ENCODE measurements around the gene THAP3.

THAP3 gene

DNA sequence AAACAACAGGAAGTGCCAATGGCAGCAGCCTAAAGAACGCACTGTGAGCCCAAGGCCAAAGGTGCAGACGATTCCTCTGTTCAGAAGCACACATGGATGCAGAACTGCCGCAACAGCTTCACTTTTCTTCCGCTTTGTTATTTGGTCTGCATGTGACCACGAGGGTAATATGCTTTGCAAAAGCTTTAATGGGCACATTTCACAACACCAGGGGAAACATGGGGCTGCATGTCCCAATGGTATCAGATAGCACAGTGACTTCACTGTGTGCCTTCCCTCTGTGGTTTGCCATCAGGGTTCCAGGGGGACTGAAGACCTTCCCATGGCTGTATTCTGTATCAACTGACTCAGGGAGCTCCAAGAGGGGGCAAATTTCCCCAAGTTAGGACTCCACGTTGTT lies 28.3 kb downstream of the THAP3 start:
- H3K36me3 ChIP-seq (ENCODE audit: insufficient read depth, low read length) = peaks cover 42% of the 10 kb centered on the region; the same call in 1 of the 2 replicates

DNA sequence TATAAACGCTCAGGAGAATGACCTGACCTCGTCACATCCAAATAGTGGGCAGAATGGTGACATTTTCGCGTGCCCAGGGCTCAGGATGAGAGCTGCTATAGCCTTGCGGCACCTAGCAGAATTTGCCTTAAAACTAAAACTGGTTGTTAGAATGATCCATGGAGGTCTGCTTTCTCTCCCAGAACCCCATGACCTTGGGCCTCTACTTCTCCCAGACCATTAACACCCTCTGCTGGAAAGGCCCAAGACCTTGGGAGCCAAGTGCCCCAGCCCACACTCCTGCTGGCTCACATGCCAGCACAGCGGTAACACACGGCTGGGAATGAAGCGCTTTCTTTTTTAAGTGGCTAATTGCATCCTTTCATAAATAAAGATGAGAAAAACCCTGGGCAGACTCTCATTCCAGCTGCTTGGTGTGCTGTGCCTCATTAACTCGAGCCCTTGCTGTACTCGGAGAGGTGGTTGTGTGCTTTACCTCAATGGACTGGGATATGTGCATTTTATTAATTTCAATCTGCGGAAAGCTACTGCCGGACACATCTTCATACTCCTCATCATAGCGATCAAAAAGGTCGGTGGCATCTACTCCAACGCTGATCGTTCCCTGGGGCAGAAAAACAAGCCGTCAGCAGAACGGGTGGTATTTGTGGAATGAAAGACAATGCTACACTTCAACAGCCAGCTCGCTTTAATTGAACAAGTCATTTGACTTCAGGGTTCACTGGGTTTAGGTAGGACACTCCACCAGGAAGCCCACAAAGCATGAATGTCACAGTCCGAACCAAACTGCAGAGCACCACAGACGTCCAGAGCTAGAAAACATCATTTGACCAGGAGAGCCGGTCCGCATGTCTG lies 29.0 kb downstream of the THAP3 start:
- H3K4me1 ChIP-seq (ENCODE audit: insufficient read depth, low read length, poor library complexity, severe bottlenecking) = no peaks in the 10 kb centered on the region
- H3K4me3 ChIP-seq (ENCODE audit: low read length, poor library complexity, severe bottlenecking) = no peak overlapping the region
- H4K20me1 ChIP-seq (ENCODE audit: insufficient read depth, low read length, poor library complexity, severe bottlenecking) = peaks cover 4% of the 10 kb centered on the region
- H2AFZ ChIP-seq (ENCODE audit: low read length) = no peak overlapping the region
- no peak overlapping the region for H3K9ac ChIP-seq (ENCODE audit: low read depth, low read length, poor library complexity, severe bottlenecking)
- no peaks in the 10 kb centered on the region for H3F3A ChIP-seq (ENCODE audit: low read depth)
- H3K9me2 ChIP-seq (replicated peaks; ENCODE audit: low read depth, low read length) = no peaks in the 10 kb centered on the region
- H3K79me2 ChIP-seq (ENCODE audit: insufficient read depth, low read length) = no peaks in the 10 kb centered on the region
- H3K9me3 ChIP-seq (ENCODE audit: insufficient read depth, low read depth, low read length) = no peaks in the 10 kb centered on the region
- H3K4me2 ChIP-seq (ENCODE audit: low read depth, low read length, poor library complexity, severe bottlenecking) = no peak overlapping the region
- H3K36me3 ChIP-seq (ENCODE audit: insufficient read depth, low read length) = peaks cover 45% of the 10 kb centered on the region; the same call in 1 of the 2 replicates
- TF ChIP-seq EZH2phosphoT487 (IDR thresholded peaks at IDR 0.05; ENCODE audit: borderline replicate concordance) = no peak
- TF ChIP-seq, protein P1, sequence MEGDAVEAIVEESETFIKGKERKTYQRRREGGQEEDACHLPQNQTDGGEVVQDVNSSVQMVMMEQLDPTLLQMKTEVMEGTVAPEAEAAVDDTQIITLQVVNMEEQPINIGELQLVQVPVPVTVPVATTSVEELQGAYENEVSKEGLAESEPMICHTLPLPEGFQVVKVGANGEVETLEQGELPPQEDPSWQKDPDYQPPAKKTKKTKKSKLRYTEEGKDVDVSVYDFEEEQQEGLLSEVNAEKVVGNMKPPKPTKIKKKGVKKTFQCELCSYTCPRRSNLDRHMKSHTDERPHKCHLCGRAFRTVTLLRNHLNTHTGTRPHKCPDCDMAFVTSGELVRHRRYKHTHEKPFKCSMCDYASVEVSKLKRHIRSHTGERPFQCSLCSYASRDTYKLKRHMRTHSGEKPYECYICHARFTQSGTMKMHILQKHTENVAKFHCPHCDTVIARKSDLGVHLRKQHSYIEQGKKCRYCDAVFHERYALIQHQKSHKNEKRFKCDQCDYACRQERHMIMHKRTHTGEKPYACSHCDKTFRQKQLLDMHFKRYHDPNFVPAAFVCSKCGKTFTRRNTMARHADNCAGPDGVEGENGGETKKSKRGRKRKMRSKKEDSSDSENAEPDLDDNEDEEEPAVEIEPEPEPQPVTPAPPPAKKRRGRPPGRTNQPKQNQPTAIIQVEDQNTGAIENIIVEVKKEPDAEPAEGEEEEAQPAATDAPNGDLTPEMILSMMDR (conservative IDR thresholded peaks at IDR 0.05; ENCODE audit: low read length) = no peak
- H3K27me3 ChIP-seq (ENCODE audit: insufficient read depth, low read length, poor library complexity, severe bottlenecking) = no peaks in the 10 kb centered on the region

More for the DNA sequence above, 28.3 kb downstream of the THAP3 start:
- no peaks in the 10 kb centered on the region for H3K27me3 ChIP-seq (ENCODE audit: insufficient read depth, low read length, poor library complexity, severe bottlenecking)
- no peaks in the 10 kb centered on the region for H3K9me3 ChIP-seq (ENCODE audit: insufficient read depth, low read depth, low read length)
- H3K9ac ChIP-seq (ENCODE audit: low read depth, low read length, poor library complexity, severe bottlenecking) = no peak overlapping the region
- H3F3A ChIP-seq (ENCODE audit: low read depth) = no peaks in the 10 kb centered on the region
- no peaks in the 10 kb centered on the region for H3K9me2 ChIP-seq (replicated peaks; ENCODE audit: low read depth, low read length)
- H3K4me1 ChIP-seq (ENCODE audit: insufficient read depth, low read length, poor library complexity, severe bottlenecking) = no peaks in the 10 kb centered on the region
- no peaks in the 10 kb centered on the region for H3K79me2 ChIP-seq (ENCODE audit: insufficient read depth, low read length)
- H2AFZ ChIP-seq (ENCODE audit: low read length) = no peak overlapping the region
- no peak overlapping the region for H3K4me3 ChIP-seq (ENCODE audit: low read length, poor library complexity, severe bottlenecking)
- H3K4me2 ChIP-seq (ENCODE audit: low read depth, low read length, poor library complexity, severe bottlenecking) = no peak overlapping the region
- peaks cover under 1% of the 10 kb centered on the region for H4K20me1 ChIP-seq (ENCODE audit: insufficient read depth, low read length, poor library complexity, severe bottlenecking)
- TF ChIP-seq, protein P1 (conservative IDR thresholded peaks at IDR 0.05; ENCODE audit: low read length) = no peak
- no peak for TF ChIP-seq EZH2phosphoT487 (IDR thresholded peaks at IDR 0.05; ENCODE audit: borderline replicate concordance)

DNA sequence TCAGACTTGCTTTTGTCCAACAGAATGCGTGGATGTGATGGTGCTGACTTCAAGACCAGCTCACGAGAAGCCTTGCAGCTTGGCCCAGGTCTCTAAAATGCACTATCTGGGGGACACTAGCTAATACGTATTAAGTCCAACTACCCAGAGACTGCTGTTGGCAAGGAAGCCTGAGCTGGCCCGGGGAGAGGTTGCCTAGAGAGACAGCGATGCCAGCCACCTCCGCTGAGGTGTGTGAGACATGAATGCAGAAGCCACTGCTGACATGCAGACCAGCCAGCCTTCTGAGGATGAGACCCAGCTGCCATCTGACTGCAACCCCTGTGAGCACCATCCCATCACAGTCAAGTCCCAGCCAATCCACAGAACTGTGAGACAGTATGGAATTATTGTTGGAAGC lies 32.5 kb downstream of the THAP3 start:
- TF ChIP-seq, protein P1 (conservative IDR thresholded peaks at IDR 0.05; ENCODE audit: low read length) = no peak
- TF ChIP-seq EZH2phosphoT487 (IDR thresholded peaks at IDR 0.05; ENCODE audit: borderline replicate concordance) = no peak
- H3K4me2 ChIP-seq (ENCODE audit: low read depth, low read length, poor library complexity, severe bottlenecking) = no peak overlapping the region

More for the DNA sequence above, 32.5 kb downstream of the THAP3 start:
- Histone ChIP-seq H2AFZ (ENCODE audit: low read length) (no peak overlapping the region), H3K9me2 (replicated peaks; ENCODE audit: low read depth, low read length) (no peaks in the 10 kb centered on the region), H3K9ac (ENCODE audit: low read depth, low read length, poor library complexity, severe bottlenecking) (no peak overlapping the region), H3K79me2 (ENCODE audit: insufficient read depth, low read length) (no peaks in the 10 kb centered on the region), H3K4me1 (ENCODE audit: insufficient read depth, low read length, poor library complexity, severe bottlenecking) (no peaks in the 10 kb centered on the region), H3K9me3 (ENCODE audit: insufficient read depth, low read depth, low read length) (no peaks in the 10 kb centered on the region), H3K36me3 (ENCODE audit: insufficient read depth, low read length) (peaks cover 31% of the 10 kb centered on the region; the same call in 1 of the 2 replicates), H3K4me3 (ENCODE audit: low read length, poor library complexity, severe bottlenecking) (no peak overlapping the region), H3K27me3 (ENCODE audit: insufficient read depth, low read length, poor library complexity, severe bottlenecking) (no peaks in the 10 kb centered on the region), H4K20me1 (ENCODE audit: insufficient read depth, low read length, poor library complexity, severe bottlenecking) (peaks cover 4% of the 10 kb centered on the region), H3F3A (ENCODE audit: low read depth) (no peaks in the 10 kb centered on the region)
